ENCODE measurements around the gene FUT2.

Gene FUT2

GRCh38 chr19:48731452-48731851 is 35.7 kb downstream of the FUT2 start:
- DNase-seq, result no peak

- DNase-seq, result no peak
Measured at GRCh38 chr19:48734625-48735024, 38.9 kb downstream of the FUT2 start.

GRCh38 chr19:48735031-48735615 is 39.4 kb downstream of the FUT2 start:
- DNase-seq, result peak; percentile 85

GRCh38 chr19:48737360-48737998 is 41.7 kb downstream of the FUT2 start:
- DNase-seq, result no peak

- DNase-seq, result peak; percentile 86
Measured at GRCh38 chr19:48738557-48739403, 43.0 kb downstream of the FUT2 start.

GRCh38 chr19:48739404-48740163 is 43.8 kb downstream of the FUT2 start:
- DNase-seq, result no peak

GRCh38 chr19:48740164-48740972 is 44.6 kb downstream of the FUT2 start, which contains the start of gene RASIP1:
RASIP1 (minus strand) TSS chr19:48740610; CDS start chr19:48740282, 328 bp downstream.
- no peak for DNase-seq

GRCh38 chr19:48741129-48741999 is 45.6 kb downstream of the FUT2 start:
- no peak for DNase-seq

- DNase-seq, result no peak
Measured at GRCh38 chr19:48742096-48742495, 46.3 kb downstream of the FUT2 start.

- DNase-seq, result no peak
Measured at GRCh38 chr19:48745208-48745995, 49.6 kb downstream of the FUT2 start.

GRCh38 chr19:48746110-48746509 is 50.3 kb downstream of the FUT2 start:
- DNase-seq, result no peak

GRCh38 chr19:48746738-48747575 is 51.2 kb downstream of the FUT2 start, which contains the start of gene IZUMO1:
IZUMO1 (minus strand) TSS chr19:48746909; CDS start chr19:48745859, 1,050 bp downstream.
- DNase-seq, result no peak

GRCh38 chr19:48749571-48750198 is 53.9 kb downstream of the FUT2 start:
- DNase-seq, result no peak

- no peak for DNase-seq
Measured at GRCh38 chr19:48750351-48750750, 54.6 kb downstream of the FUT2 start.

- no peak for DNase-seq
Measured at GRCh38 chr19:48750771-48751504, 55.2 kb downstream of the FUT2 start.

- no peak for DNase-seq
Measured at GRCh38 chr19:48751845-48752495, 56.2 kb downstream of the FUT2 start.
